ENCODE data around the gene KPNA5. TPM values are rescaled to one million over a fixed set of nuclear protein-coding genes. Genes with fewer than 3 reads are reported as not detected.
"Not testable (repeated sequence)": the region's sequence is repeated elsewhere in the genome, so short reads cannot be mapped to it uniquely, and the experiment has no call there.

Gene KPNA5
- total RNA-seq, 2 donors from 2014 or later: 10.4 to 20.1 TPM

DNA sequence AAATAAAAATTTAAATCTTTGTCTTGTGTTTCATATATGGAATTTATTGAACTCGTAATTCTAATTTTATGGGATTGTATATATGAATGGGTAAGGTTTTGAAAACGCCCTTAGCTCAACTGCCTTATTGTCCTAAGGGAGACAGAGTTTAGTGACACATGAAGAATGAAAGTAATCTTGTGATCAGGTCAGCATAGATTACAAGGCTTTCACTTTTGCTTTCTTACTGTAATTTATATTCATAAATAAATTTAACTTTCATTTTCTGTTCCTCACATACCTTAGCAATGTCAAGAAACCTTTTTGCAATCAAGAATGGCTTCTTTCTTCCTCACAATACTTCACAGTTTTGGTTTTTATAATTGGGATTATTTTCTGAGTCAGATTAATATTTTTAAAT is 14.4 kb downstream of the KPNA5 start:
- DNase-seq: no peak
- H3K4me1 Mint-ChIP-seq: no peaks in the 10 kb centered on the region
- H3K4me1 ChIP-seq (ENCODE audit: control insufficient read depth, insufficient read depth, low read length): no peaks in the 10 kb centered on the region
- H3K9me3 Mint-ChIP-seq: peaks cover 3% of the 10 kb centered on the region
- H3K27me3 ChIP-seq (ENCODE audit: control insufficient read depth, insufficient read depth, low read length, poor library complexity, severe bottlenecking): no peaks in the 10 kb centered on the region
- no peaks in the 10 kb centered on the region for H3K9me3 ChIP-seq (ENCODE audit: control insufficient read depth, low read length)
- H3K36me3 Mint-ChIP-seq (ENCODE audit: low read depth): peaks cover 40% of the 10 kb centered on the region
- TF ChIP-seq, protein P1, sequence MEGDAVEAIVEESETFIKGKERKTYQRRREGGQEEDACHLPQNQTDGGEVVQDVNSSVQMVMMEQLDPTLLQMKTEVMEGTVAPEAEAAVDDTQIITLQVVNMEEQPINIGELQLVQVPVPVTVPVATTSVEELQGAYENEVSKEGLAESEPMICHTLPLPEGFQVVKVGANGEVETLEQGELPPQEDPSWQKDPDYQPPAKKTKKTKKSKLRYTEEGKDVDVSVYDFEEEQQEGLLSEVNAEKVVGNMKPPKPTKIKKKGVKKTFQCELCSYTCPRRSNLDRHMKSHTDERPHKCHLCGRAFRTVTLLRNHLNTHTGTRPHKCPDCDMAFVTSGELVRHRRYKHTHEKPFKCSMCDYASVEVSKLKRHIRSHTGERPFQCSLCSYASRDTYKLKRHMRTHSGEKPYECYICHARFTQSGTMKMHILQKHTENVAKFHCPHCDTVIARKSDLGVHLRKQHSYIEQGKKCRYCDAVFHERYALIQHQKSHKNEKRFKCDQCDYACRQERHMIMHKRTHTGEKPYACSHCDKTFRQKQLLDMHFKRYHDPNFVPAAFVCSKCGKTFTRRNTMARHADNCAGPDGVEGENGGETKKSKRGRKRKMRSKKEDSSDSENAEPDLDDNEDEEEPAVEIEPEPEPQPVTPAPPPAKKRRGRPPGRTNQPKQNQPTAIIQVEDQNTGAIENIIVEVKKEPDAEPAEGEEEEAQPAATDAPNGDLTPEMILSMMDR (conservative IDR thresholded peaks at IDR 0.05): no peak
- no peaks in the 10 kb centered on the region for H3K27me3 Mint-ChIP-seq (ENCODE audit: insufficient read depth)
- peaks cover 27% of the 10 kb centered on the region for H3K36me3 ChIP-seq (ENCODE audit: control insufficient read depth, insufficient read depth, low read length)
- WGBS, 2 experiments (ENCODE audit: insufficient coverage in 1 of 2, insufficient read length in 1 of 2): 91% methylated on average over 2 of the region's 2 CpGs; no CpG with 5 or more reads in 1 of the 2 experiments
- H3K27ac Mint-ChIP-seq: no peak overlapping the region
- no peak overlapping the region for H3K4me3 Mint-ChIP-seq
- no peak overlapping the region for H3K4me3 ChIP-seq (ENCODE audit: low read length)
- H3K27ac ChIP-seq (ENCODE audit: low read depth, low read length): no peak overlapping the region
- H3K9ac ChIP-seq (ENCODE audit: extremely low read depth, low read length, poor library complexity, severe bottlenecking): no peak overlapping the region

DNA sequence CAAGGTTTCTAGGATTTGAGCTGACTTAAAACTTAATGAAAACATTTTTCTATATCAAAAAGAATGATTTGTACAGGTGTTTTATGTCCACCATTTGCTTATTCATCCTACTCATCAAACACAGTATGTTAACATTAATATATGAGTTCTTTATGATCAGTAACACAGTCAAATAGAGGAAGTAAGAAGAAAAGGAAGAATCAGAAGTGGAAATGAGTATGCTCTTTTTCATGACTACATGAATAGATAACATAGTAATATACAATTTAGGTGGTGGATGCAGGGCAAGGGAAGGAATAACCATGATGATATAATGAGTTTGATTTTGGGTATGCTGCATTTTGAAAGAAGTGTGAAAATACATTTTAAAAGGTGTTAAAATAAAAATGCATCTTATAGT is 16.5 kb downstream of the KPNA5 start:
- no peaks in the 10 kb centered on the region for H3K9me3 ChIP-seq (ENCODE audit: control insufficient read depth, low read length)
- H3K27me3 ChIP-seq (ENCODE audit: control insufficient read depth, insufficient read depth, low read length, poor library complexity, severe bottlenecking): no peaks in the 10 kb centered on the region
- peaks cover 33% of the 10 kb centered on the region for H3K36me3 Mint-ChIP-seq (ENCODE audit: low read depth)
- no peak for DNase-seq
- H3K4me3 ChIP-seq (ENCODE audit: low read length): no peak overlapping the region
- H3K4me3 Mint-ChIP-seq: no peak overlapping the region
- TF ChIP-seq, protein P1 (conservative IDR thresholded peaks at IDR 0.05): no peak
- peaks cover 12% of the 10 kb centered on the region for H3K36me3 ChIP-seq (ENCODE audit: control insufficient read depth, insufficient read depth, low read length)
- no peak overlapping the region for H3K27ac Mint-ChIP-seq
- peaks cover 3% of the 10 kb centered on the region for H3K9me3 Mint-ChIP-seq
- H3K27me3 Mint-ChIP-seq (ENCODE audit: insufficient read depth): no peaks in the 10 kb centered on the region
- H3K4me1 Mint-ChIP-seq: no peaks in the 10 kb centered on the region
- no peak overlapping the region for H3K27ac ChIP-seq (ENCODE audit: low read depth, low read length)
- no peak overlapping the region for H3K9ac ChIP-seq (ENCODE audit: extremely low read depth, low read length, poor library complexity, severe bottlenecking)
- no peaks in the 10 kb centered on the region for H3K4me1 ChIP-seq (ENCODE audit: control insufficient read depth, insufficient read depth, low read length)

DNA sequence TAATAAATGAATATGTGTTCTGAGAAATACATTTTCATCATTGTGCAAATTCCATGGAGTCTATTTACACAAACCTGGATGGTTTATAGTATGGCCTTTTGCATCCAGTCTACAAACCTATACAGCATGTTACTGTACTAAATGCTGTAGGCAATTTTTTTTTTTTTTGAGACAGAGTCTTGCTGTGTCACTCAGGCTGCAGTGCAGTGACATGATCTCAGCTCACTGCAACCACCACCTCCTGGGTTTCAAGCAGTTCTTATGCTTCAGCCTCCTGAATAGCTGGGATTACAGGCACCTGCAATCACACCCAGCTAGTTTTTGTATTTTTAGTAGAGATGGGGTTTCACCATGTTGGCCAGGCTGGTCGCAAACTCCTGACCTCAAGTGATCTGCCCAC is 22.9 kb downstream of the KPNA5 start:
- H3K4me3 Mint-ChIP-seq; H3K27ac Mint-ChIP-seq; DNase-seq; H3K4me1 Mint-ChIP-seq; H3K4me3 ChIP-seq (ENCODE audit: low read length); H3K9ac ChIP-seq (ENCODE audit: extremely low read depth, low read length, poor library complexity, severe bottlenecking); H3K27me3 ChIP-seq (ENCODE audit: control insufficient read depth, insufficient read depth, low read length, poor library complexity, severe bottlenecking); H3K9me3 Mint-ChIP-seq; H3K27me3 Mint-ChIP-seq (ENCODE audit: insufficient read depth); H3K9me3 ChIP-seq (ENCODE audit: control insufficient read depth, low read length); H3K27ac ChIP-seq (ENCODE audit: low read depth, low read length); H3K4me1 ChIP-seq (ENCODE audit: control insufficient read depth, insufficient read depth, low read length): not testable (repeated sequence)
- peaks cover 44% of the 10 kb centered on the region for H3K36me3 ChIP-seq (ENCODE audit: control insufficient read depth, insufficient read depth, low read length)
- 80 to 100% methylated on average over 1 of the region's 1 CpG for WGBS, 2 experiments (ENCODE audit: insufficient coverage in 1 of 2, insufficient read length in 1 of 2)
- H3K36me3 Mint-ChIP-seq (ENCODE audit: low read depth): peaks cover 53% of the 10 kb centered on the region

DNA sequence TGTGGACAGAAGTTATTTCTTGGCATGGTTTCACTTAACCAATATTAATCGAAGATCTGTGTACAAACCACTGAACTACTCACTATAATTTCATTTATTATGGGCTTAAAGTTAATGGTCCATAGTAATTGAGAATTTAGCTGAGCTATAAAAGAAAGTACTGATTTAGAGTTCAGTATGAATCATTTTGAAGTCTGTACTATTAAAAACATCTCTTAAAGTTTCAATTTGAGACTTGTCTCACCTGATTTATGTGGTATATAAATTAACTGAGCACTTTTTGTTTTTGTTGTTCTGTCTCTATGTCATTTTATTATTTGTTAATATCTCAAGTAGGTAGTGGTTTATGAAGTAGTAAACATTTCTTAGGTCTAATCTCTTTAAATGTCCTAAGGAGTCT is 24.9 kb downstream of the KPNA5 start:
- Mint-ChIP-seq H3K27ac (no peak overlapping the region), H3K36me3 (ENCODE audit: low read depth) (peaks cover 42% of the 10 kb centered on the region), H3K4me1 (no peaks in the 10 kb centered on the region), H3K9me3 (no peaks in the 10 kb centered on the region), H3K27me3 (ENCODE audit: insufficient read depth) (no peaks in the 10 kb centered on the region), H3K4me3 (no peak overlapping the region)
- TF ChIP-seq, protein P1 (conservative IDR thresholded peaks at IDR 0.05): no peak
- no peak for DNase-seq
- Histone ChIP-seq H3K4me1 (ENCODE audit: control insufficient read depth, insufficient read depth, low read length) (no peaks in the 10 kb centered on the region), H3K4me3 (ENCODE audit: low read length) (no peak overlapping the region), H3K27me3 (ENCODE audit: control insufficient read depth, insufficient read depth, low read length, poor library complexity, severe bottlenecking) (no peaks in the 10 kb centered on the region), H3K36me3 (ENCODE audit: control insufficient read depth, insufficient read depth, low read length) (peaks cover 32% of the 10 kb centered on the region), H3K9me3 (ENCODE audit: control insufficient read depth, low read length) (no peaks in the 10 kb centered on the region), H3K27ac (ENCODE audit: low read depth, low read length) (no peak overlapping the region), H3K9ac (ENCODE audit: extremely low read depth, low read length, poor library complexity, severe bottlenecking) (no peak overlapping the region)
- 90% methylated on average over 1 of the region's 1 CpG; no CpG with 5 or more reads in 1 of the 2 experiments for WGBS, 2 experiments (ENCODE audit: insufficient coverage in 1 of 2, insufficient read length in 1 of 2)
